Peyer's patch (tissue), 4 donors: Measurements from ENCODE around the gene RHOA. TPM values are rescaled to one million over a fixed set of nuclear protein-coding genes. Genes with fewer than 3 reads are reported as not detected.
"Not testable (repeated sequence)": the region's sequence is repeated elsewhere in the genome, so short reads cannot be mapped to it uniquely, and the experiment has no call there.

Source experiments
- DNase-seq, 3 donors: peaks; one replicate each; pipeline ENCODE4 v3.0.0-alpha.2; 2017 to 2019
- H3K27ac ChIP-seq, 4 donors: fragments of 200-600 bp; sonication (generic); one replicate each; pipeline ENCODE4 v1.5.1; 2016 to 2019
- H3K27me3 ChIP-seq, 2 donors: fragments of 200-600 bp; sonication (generic); one replicate each; pipeline ENCODE4 v1.5.1; 2019
- H3K36me3 ChIP-seq, 3 donors: fragments of 200-600 bp; sonication (generic); one replicate each; pipeline ENCODE4 v1.5.1; 2016 to 2019
- H3K4me1 ChIP-seq, 4 donors: fragments of 200-600 bp; sonication (generic); one replicate each; pipeline ENCODE4 v1.5.1; 2016 to 2019
- H3K4me3 ChIP-seq, 4 donors: fragments of 200-600 bp; sonication (generic); 1 replicate in 3 of 4; 2 replicates in 1 of 4; pipeline ENCODE4 v1.5.1; 2016 to 2019; ENCODE audit warnings: mild to moderate bottlenecking in 1 of 4
- H3K9me3 ChIP-seq, 4 donors: fragments of 200-600 bp; sonication (generic); one replicate each; pipeline ENCODE4 v1.5.1; 2016 to 2019; ENCODE audit warnings: mild to moderate bottlenecking in 1 of 4
- POLR2A ChIP-seq, 2 donors: fragments of 450-650 bp; IDR thresholded peaks; one replicate each; pipeline ENCODE4 v1.5.1; 2017; ENCODE audit warnings: antibody characterized with exemption in 2 of 2, mild to moderate bottlenecking in 2 of 2, moderate library complexity in 2 of 2
- total RNA-seq, 4 donors: library from RNA; depleted of rRNA; stranded (reverse); fragments of >200 nt; gene quantifications; one replicate each; pipeline ENCODE4 v1.1.0, GENCODE V29; 2016
- TF ChIP-seq, protein P1 (sequence below), 6 experiments: fragments of 450-650 bp in 4 of 6; fragments of 200-600 bp in 2 of 6; sonication (generic) in 1 of 6; IDR thresholded peaks; one replicate each; pipeline ENCODE4 v1.5.1; 2017 to 2019; ENCODE audit warnings: antibody characterized with exemption in 6 of 6, mild to moderate bottlenecking in 3 of 6, moderate library complexity in 1 of 6

Gene RHOA
- total RNA-seq, 4 donors from 2014 or later, result 223 to 294 (median 274) TPM

DNA sequence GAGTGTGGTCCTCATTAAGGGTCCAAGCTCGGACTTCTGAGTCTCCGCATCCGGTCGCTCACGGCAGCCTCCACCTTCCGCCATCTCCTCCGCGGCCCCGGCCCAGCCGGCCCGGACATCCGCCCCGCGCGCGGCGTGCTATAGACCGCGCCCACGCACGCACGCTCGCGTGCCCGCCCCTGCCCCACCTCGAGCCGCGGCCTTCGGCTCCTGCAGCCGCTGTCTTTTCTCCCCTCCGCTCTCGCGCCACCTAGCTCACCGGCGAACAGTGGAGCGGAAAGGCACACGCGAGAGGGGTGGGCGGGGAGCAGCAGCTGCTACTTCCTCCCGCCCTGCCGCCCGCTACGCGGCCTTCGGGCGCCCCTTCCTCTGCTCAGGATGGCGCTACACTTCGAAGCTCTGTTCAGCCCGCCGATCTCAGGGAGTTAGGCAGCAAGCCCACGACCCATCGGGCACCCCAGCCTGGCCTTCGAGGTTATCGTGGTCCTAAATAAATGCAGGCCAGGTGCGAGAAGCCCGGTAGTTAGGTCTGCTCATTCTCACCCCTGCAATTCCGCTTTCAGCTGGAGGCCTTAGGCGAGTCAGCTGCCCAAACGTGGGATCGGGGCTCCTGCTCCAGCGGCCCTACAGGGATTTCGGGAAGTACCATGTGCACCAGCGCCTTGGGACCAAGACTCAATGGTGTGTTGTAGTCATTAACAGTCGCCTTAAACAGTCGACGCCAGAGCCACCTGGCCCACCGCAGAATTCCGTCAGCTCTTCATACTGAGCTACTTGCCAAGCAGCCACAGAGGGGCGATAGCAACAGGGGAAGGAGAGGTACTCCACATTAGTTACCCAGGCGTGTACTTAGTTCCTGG lies 71.6 kb downstream of the RHOA start, which contains the start of gene USP4:
TSS of gene USP4 (minus strand) at position 113 of the 860 bp plus-strand sequence. CDS start at position 84, 29 bp downstream.
- no peaks in the 10 kb centered on the region for H3K9me3 ChIP-seq
- TF ChIP-seq, protein P1, sequence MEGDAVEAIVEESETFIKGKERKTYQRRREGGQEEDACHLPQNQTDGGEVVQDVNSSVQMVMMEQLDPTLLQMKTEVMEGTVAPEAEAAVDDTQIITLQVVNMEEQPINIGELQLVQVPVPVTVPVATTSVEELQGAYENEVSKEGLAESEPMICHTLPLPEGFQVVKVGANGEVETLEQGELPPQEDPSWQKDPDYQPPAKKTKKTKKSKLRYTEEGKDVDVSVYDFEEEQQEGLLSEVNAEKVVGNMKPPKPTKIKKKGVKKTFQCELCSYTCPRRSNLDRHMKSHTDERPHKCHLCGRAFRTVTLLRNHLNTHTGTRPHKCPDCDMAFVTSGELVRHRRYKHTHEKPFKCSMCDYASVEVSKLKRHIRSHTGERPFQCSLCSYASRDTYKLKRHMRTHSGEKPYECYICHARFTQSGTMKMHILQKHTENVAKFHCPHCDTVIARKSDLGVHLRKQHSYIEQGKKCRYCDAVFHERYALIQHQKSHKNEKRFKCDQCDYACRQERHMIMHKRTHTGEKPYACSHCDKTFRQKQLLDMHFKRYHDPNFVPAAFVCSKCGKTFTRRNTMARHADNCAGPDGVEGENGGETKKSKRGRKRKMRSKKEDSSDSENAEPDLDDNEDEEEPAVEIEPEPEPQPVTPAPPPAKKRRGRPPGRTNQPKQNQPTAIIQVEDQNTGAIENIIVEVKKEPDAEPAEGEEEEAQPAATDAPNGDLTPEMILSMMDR (IDR thresholded peaks at IDR 0.05), result peak in 5 of 6 experiments; percentile 26 to 70 (median 45)
- TF ChIP-seq POLR2A (IDR thresholded peaks at IDR 0.05), result peak; percentile 81
- peak within 1 kb of the TSS; percentile 61 to 79 (median 68) for H3K4me3 ChIP-seq
- no peaks in the 10 kb centered on the region for H3K27me3 ChIP-seq
- H3K27ac ChIP-seq, result peak within 1 kb of the TSS; percentile 90 to 98 (median 96)
- DNase-seq, result peak; percentile 94 to 98 (median 96)
- H3K36me3 ChIP-seq, result peaks cover 0 to 17% (median 0%) of the 10 kb centered on the region in 3 donors
- H3K4me1 ChIP-seq, result peaks cover 0 to 18% (median 8%) of the 10 kb centered on the region in 4 donors

DNA sequence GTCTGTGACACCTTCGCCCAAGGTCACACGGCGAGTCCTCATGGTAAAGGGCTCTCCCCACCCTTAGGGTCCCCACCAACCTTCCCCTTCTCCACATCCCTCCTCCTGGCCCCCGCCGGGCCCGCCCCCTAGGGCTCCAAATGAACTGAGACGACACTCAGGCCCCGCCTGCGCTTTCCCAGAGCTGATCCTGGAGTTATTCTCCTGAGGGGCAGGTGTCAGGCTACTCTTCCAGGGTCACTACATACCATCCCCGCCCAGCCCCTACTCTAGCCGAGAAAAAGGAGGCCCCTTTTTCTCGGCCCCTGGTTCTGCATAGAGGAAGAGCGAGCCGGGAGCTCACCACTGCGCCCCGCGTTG lies 72.2 kb downstream of the RHOA start:
- Histone ChIP-seq H3K9me3 (no peaks in the 10 kb centered on the region), H3K27me3 (no peaks in the 10 kb centered on the region), H3K4me1 (peaks cover 0 to 18% (median 8%) of the 10 kb centered on the region in 4 donors), H3K4me3 (peak overlapping the region; percentile 61 to 79 (median 68)), H3K27ac (peak overlapping the region; percentile 90 to 98 (median 96)), H3K36me3 (peaks cover 0 to 23% (median 0%) of the 10 kb centered on the region in 3 donors)
- no peak for DNase-seq
- no peak for TF ChIP-seq POLR2A (IDR thresholded peaks at IDR 0.05)
- TF ChIP-seq, protein P1 (IDR thresholded peaks at IDR 0.05), result no peak

DNA sequence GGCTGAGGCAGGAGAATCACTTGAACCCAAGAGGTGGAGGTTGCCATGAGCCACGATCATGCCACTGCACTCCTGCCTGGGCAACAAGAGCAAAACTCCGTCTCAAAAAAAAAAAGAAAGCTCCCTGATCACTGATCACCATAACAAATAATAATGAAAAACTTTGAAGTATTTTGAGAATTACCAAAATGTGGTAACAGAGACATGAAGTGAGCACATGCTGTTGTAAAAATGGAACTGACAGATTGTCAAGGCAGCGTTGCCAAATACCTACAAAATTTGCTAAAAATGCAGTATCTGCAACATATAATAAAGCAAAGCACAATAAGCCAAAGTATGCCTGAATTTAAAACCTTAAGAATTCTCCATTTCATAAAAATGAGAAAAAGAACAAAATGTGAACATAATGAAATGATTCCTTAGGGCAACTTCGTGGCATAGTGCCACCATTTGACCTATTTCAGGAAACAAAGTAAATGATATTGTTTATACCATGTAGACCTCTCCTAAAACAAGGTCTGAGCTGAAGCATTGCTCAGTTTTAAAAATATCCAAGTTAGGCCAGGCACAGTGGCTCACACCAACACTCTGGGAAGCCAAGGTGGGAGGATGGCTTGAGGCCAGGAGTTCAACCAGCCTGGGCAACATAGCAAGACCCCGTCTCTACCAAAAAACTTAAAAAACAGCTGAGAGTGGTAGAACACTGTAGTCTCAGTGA lies 77.7 kb downstream of the RHOA start:
- no peak overlapping the region for H3K4me3 ChIP-seq
- peaks cover 0 to 76% (median 0%) of the 10 kb centered on the region in 3 donors for H3K36me3 ChIP-seq
- peaks cover 0 to 6% (median 2%) of the 10 kb centered on the region in 4 donors for H3K4me1 ChIP-seq
- no peak overlapping the region for H3K27ac ChIP-seq
- TF ChIP-seq, protein P1 (IDR thresholded peaks at IDR 0.05), result no peak
- DNase-seq, result no peak
- H3K9me3 ChIP-seq, result no peaks in the 10 kb centered on the region
- no peaks in the 10 kb centered on the region for H3K27me3 ChIP-seq

DNA sequence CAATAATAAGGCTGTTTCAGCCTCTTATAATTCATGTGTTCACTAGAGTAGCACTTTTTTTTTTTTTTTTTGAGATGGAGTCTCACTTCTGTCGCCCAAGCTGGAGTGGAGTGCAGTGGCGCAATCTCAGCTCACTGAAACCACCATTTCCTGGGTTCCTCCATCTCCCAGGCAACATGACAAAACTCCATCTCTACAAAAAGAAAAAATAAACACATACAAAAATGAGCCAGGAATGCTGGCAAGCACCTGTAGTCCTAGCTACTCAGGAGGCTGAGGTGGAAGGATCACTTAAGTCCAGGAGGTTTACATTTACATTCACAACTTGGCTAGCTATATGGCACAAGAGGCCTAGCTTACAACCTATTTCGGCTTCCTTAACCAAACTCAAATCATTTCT lies 78.7 kb downstream of the RHOA start:
- Histone ChIP-seq H3K27me3 (no peaks in the 10 kb centered on the region), H3K9me3 (no peaks in the 10 kb centered on the region), H3K4me1 (no peaks in the 10 kb centered on the region), H3K27ac (no peak overlapping the region), H3K36me3 (peaks cover 0 to 85% (median 0%) of the 10 kb centered on the region in 3 donors), H3K4me3 (no peak overlapping the region)
- no peak for DNase-seq
- TF ChIP-seq, protein P1 (IDR thresholded peaks at IDR 0.05), result no peak
- no peak for TF ChIP-seq POLR2A (IDR thresholded peaks at IDR 0.05)

DNA sequence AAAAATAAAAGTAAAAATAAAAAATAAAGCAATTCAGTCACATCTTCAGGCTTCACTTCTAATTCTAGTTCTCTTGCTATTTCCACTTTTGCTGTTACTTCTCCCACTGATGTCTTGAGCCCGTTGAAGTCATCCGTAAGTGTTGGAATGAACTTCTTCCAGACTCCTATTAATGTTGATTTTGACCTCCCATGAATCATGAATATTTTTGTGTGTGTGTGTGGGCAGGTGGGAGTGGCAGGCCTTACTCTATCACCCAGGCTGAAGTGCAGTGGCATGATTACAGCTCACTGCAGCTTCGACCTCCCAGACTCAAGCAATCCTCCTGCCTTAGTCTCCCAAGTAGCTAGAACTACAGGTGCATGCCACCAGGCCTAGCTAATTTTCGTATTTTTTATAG lies 82.6 kb downstream of the RHOA start:
- Histone ChIP-seq H3K27me3 (no peaks in the 10 kb centered on the region), H3K4me3 (no peak overlapping the region), H3K36me3 (peaks cover 0 to 98% (median 0%) of the 10 kb centered on the region in 3 donors), H3K9me3 (no peaks in the 10 kb centered on the region), H3K27ac (no peak overlapping the region), H3K4me1 (no peaks in the 10 kb centered on the region)
- no peak for TF ChIP-seq POLR2A (IDR thresholded peaks at IDR 0.05)
- TF ChIP-seq, protein P1 (IDR thresholded peaks at IDR 0.05), result no peak
- no peak for DNase-seq

DNA sequence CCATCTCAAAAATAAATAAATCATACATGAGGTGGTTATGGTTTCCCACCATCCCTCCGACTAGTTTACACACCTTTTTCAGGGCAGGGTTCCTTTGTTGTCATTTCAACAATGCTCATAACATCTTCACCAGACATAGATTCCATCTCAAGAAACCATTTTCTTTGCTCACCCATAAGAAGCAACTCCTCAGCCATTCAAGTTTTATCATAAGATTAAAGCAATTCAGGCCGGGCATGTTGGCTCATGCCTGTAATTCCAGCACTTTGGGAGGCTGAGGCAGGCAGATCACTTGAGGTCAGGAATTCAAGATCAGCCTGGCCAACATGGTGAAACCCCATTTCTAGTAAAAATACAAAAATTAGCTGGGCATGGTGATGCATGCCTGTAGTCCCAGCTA lies 83.4 kb downstream of the RHOA start:
- H3K36me3 ChIP-seq, result peaks cover 0 to 98% (median 0%) of the 10 kb centered on the region in 3 donors
- not testable (repeated sequence) for DNase-seq, H3K9me3 ChIP-seq

More for the DNA sequence above, 83.4 kb downstream of the RHOA start:
- not testable (repeated sequence) for H3K4me3 ChIP-seq, H3K27me3 ChIP-seq, H3K27ac ChIP-seq, H3K4me1 ChIP-seq
